Left forelimb (tissue), 1 donor: Measurements from ENCODE around the gene SUSD3.

Experiments used
- DNase-seq: peaks from one replicate; pipeline ENCODE4 v3.0.0-alpha.2; 2018; ENCODE audit warnings: low spot score

Gene SUSD3

GRCh38 chr9:93125331-93125894 lies 66.9 kb downstream of the SUSD3 start:
- DNase-seq, result no peak

GRCh38 chr9:93126151-93126781 lies 67.8 kb downstream of the SUSD3 start:
- no peak for DNase-seq

DNA sequence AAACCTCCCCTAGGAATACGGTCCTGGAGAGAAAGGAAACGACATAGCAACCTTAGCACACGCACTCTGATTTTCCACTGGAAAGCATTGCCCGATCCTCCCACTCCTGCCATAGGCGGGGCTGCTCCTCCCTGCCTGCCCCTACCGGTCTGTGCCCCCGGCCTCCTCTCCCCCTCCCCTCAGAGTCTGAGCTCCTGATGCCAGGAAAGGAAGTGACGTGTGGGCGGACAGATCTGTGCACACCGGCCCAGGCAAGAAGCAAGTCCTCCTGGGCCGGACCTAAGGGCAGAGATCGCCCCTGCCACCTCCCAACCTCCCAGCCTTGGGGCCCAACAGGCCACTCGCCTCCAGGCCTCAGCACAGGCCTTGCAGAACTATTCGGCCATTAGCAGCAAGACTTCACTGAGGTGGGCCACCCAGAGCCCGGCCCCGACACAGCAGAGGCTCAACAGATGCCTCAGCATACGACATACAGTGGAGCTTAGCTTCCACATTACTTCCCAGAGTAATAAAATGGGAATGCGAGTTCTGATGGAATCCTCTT lies 68.4 kb downstream of the SUSD3 start:
- DNase-seq, result peak; percentile 66

DNA sequence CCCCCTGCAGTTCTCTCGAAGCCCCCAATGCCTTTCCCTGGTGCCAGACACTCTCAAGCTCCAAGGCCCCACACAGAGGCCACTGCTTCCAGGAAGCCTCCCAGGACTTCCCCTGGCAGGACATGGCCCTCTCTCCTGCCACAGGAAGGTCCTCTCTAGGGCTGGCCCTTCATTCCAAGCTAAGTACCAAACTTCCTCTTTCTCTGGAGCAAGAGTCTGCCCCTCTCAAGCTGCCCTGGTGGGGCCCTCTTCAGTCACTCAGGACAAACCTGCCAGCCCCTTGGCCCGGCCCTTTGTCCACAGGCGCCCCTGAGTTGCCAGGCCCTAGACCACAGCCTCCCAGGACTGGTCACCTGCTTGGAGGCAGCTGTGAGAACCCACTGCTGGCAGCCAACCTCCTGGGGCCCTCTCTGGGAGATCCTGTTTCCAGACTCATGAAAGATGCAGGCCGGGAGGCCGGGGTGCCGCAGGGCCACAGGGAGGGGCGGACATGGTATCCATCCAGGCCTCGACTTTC lies 69.0 kb downstream of the SUSD3 start:
- DNase-seq, result no peak

DNA sequence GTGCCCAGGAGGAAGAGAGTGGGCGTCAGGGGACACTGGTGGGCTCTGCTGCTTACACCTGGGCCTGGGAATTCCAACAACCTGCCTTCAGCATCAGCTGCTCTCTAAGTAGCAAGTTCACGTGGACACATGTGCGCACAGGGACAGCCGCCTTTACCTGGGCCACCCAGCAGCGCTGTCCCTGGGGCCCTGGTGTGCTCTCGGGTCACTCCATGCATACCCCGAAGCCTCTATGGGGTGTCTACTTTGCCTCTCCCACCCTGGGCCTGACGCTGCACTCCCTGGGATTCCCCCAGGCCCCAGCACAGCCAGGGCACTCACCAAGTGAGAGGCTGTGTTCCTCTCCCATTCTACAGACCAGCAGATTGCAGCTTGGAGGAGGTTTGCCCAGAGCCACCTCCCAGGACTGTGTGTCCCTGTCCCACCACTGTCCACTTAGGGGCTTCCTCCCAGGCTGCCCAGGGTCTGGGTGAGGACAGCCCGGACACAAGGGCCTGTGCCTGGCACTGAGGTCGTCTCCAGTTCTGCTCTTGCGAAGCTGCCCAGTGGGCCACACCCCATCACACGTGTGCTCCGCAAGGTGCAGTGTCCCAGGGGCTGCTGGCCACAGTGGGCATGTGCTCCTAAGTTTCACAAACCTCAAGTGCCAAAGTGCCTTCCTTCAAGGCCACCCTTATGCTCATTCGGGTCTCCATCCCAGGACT lies 69.7 kb downstream of the SUSD3 start:
- no peak for DNase-seq

GRCh38 chr9:93128715-93129224 lies 70.3 kb downstream of the SUSD3 start:
- DNase-seq, result no peak

GRCh38 chr9:93129286-93129685 lies 70.8 kb downstream of the SUSD3 start:
- peak; percentile 64 for DNase-seq

GRCh38 chr9:93129691-93130500 lies 71.4 kb downstream of the SUSD3 start:
- DNase-seq, result no peak

- no peak for DNase-seq
Observed at GRCh38 chr9:93130861-93131481, 72.5 kb downstream of the SUSD3 start.

- DNase-seq, result no peak
Observed at GRCh38 chr9:93131599-93132286, 73.2 kb downstream of the SUSD3 start.

GRCh38 chr9:93132287-93132927 lies 73.9 kb downstream of the SUSD3 start:
- no peak for DNase-seq

DNA sequence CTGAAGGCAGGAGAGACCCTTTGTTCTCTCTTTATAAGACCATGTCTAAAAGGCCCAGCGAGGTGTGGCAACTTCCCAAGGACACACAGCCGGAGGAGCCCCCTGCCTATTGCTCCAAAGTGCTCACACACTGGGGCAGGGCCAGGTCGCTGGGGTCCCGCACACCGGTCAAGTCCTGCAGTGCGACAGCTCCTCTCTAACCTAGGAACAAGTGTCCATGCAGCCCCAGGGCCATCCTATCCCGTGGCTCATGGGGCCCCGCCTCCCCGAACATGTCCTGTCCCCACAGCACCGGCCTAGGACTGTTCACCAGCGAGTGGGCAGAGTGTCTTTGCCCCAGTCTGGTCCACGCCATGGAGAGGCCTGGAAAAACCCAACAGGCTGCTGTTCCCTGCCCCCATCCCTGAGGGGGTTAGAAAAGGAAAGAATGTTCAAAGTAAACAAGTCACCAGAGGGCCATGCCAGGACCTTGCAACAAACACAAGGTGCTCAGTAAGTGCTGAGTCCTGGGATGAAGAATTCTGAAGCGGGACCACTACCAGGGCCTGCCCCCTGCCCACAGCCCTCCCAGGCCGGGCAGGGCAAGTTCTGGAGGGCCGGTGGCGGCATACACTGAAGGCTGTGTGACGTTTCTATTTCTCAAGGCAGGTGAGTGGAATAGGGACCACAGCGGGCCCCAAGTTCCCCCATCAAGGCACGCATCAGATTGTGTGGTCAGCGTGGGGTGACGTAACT lies 74.6 kb downstream of the SUSD3 start:
- DNase-seq, result no peak

- peak; percentile 86 for DNase-seq
Observed at GRCh38 chr9:93133681-93134014, 75.1 kb downstream of the SUSD3 start.

DNA sequence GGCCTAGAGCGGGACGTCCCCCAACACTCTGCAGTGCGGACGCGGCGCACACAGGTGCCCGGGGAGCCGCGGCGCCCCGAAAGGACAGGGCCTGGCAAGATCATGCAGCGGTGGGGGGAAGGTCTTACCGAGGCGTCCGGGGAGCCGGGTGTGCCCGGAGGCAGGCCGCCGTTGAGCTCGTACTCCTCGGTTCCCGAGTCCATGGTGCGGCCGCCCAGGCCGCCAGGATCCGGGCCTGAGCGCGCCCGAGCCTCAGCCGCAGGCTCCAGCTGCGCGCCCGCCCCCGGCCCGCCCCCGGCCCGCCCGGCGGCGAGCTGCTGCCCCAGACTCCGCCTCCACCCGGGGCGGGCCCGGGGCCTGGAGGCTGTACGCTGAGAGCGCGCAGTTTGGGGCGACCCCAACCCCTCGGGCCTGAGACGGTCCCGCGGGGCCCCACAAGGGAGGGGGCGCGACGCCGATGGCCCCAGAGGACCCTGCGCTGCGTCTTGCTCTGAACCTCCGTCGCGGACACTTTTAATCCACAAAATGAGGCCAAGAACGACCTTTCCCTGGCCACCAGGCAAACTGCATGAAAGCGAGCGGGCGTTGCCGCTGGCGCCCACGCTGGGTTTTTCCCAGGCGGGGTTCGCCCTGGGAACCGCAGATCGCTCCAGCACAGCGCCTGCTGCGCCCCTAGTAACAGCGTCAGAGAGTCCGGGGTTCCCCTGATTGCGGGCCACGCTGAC lies 75.7 kb downstream of the SUSD3 start, which contains the start of gene NINJ1:
Gene NINJ1 (minus strand): TSS at position 237 of the 725 bp plus-strand sequence. CDS start 34 bp downstream, at position 203.
- peak; percentile 90 for DNase-seq
